Measurements from ENCODE around the gene AGTRAP. TPM values are rescaled to one million over a fixed set of nuclear protein-coding genes. Genes with fewer than 3 reads are reported as not detected.

Gene AGTRAP
- total and polyA plus RNA-seq, 4 donors = 37.0 to 266 (median 83.3) TPM

DNA sequence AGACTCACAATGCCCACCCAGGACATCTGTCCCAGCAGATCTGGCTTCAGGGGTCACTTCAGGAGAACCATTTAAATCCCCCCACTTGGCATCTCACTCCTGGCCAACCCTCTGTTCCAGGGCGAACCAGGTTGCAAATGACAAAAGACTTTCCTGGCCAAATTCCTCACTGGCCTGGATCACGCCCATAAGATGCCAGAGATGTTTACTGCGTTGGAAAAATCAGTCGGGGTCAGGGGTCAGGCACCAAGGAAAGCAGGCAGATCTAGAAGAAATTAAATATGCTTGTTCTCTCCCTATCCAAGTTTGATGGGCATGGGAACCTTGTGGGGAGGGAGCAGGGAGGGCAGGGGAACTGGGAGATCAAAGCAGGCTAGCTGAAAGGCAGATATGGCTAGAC, 14.6 kb upstream of the AGTRAP start:
- DNase-seq = no peak
- no peaks in the 10 kb centered on the region for H3K36me3 ChIP-seq (ENCODE audit: control insufficient read depth in 4 of 4, insufficient read depth in 4 of 4, low read length in 4 of 4)
- peaks cover 0 to 2% (median 0%) of the 10 kb centered on the region in 4 donors for H3K9me3 ChIP-seq (ENCODE audit: control insufficient read depth in 4 of 4, insufficient read depth in 3 of 4, low read length in 3 of 4)
- H3K27ac ChIP-seq (ENCODE audit: low read depth in 1 of 2, low read length in 1 of 2) = no peak overlapping the region
- no peak for ATAC-seq (ENCODE audit: insufficient read depth, low FRiP score)
- no peak overlapping the region for H3K9ac ChIP-seq (ENCODE audit: insufficient read depth in 1 of 2, low read length in 2 of 2)
- no peaks in the 10 kb centered on the region for H3K27me3 ChIP-seq (ENCODE audit: control insufficient read depth in 3 of 3, insufficient read depth in 3 of 3, low read length in 2 of 3)
- 70 to 86% methylated on average over 4 of the region's 4 CpGs for WGBS, 2 donors
- no peak for TF ChIP-seq CTCF (IDR thresholded peaks at IDR 0.05; ENCODE audit: control extremely low read depth, extremely low read depth)
- no peak overlapping the region for H3K4me3 ChIP-seq
- peaks cover 0 to 7% (median 4%) of the 10 kb centered on the region in 5 donors for H3K4me1 ChIP-seq (ENCODE audit: control insufficient read depth in 5 of 5, insufficient read depth in 5 of 5, low read length in 5 of 5)

- peak in 2 of 3 donors; percentile 76 to 89 for DNase-seq
- 53 to 77% methylated on average over 2 of the region's 2 CpGs for WGBS, 2 donors
- H3K4me3 ChIP-seq = no peak overlapping the region
- H3K9ac ChIP-seq (ENCODE audit: insufficient read depth in 1 of 2, low read length in 2 of 2) = peak overlapping the region in 1 of 2 donors; percentile 75
- H3K36me3 ChIP-seq (ENCODE audit: control insufficient read depth in 4 of 4, insufficient read depth in 4 of 4, low read length in 4 of 4) = no peaks in the 10 kb centered on the region
- no peaks in the 10 kb centered on the region for H3K27me3 ChIP-seq (ENCODE audit: control insufficient read depth in 3 of 3, insufficient read depth in 3 of 3, low read length in 2 of 3)
- peaks cover 0 to 7% (median 4%) of the 10 kb centered on the region in 5 donors for H3K4me1 ChIP-seq (ENCODE audit: control insufficient read depth in 5 of 5, insufficient read depth in 5 of 5, low read length in 5 of 5)
- no peak overlapping the region for H3K27ac ChIP-seq (ENCODE audit: low read depth in 1 of 2, low read length in 1 of 2)
- H3K9me3 ChIP-seq (ENCODE audit: control insufficient read depth in 4 of 4, insufficient read depth in 3 of 4, low read length in 3 of 4) = peaks cover 0 to 2% (median 0%) of the 10 kb centered on the region in 4 donors
- no peak for TF ChIP-seq CTCF (IDR thresholded peaks at IDR 0.05; ENCODE audit: control extremely low read depth, extremely low read depth)
- no peak for ATAC-seq (ENCODE audit: insufficient read depth, low FRiP score)
These were observed 13.4 kb upstream of the AGTRAP start for GRCh38 chr1:11722538-11722937.

DNA sequence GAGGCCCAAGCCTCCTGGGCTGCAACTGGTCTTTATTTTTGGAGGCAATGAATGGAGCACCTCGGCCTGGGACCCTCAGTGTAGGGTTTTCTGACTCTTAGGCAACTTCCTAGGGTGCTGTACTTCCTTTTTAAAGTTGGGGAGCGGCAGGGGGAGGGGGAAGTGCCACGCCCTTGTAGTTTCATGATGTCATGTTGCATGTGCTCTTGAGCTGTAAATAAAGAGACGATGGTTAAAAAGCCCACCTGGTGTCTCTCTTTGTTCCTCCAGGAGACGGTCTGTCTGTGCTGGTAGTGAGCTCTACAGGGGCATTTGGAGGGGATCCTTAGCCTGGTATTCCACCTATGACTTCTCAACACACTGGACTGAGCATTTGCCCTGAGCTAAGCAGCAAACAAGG, 10.3 kb upstream of the AGTRAP start:
- Histone ChIP-seq H3K27me3 (ENCODE audit: control insufficient read depth in 3 of 3, insufficient read depth in 3 of 3, low read length in 2 of 3) (no peaks in the 10 kb centered on the region), H3K9me3 (ENCODE audit: control insufficient read depth in 4 of 4, insufficient read depth in 3 of 4, low read length in 3 of 4) (peaks cover 0 to 2% (median 0%) of the 10 kb centered on the region in 4 donors), H3K4me3 (no peak overlapping the region), H3K9ac (ENCODE audit: insufficient read depth in 1 of 2, low read length in 2 of 2) (no peak overlapping the region), H3K36me3 (ENCODE audit: control insufficient read depth in 4 of 4, insufficient read depth in 4 of 4, low read length in 4 of 4) (no peaks in the 10 kb centered on the region), H3K4me1 (ENCODE audit: control insufficient read depth in 5 of 5, insufficient read depth in 5 of 5, low read length in 5 of 5) (peaks cover 0 to 20% (median 20%) of the 10 kb centered on the region in 5 donors), H3K27ac (ENCODE audit: low read depth in 1 of 2, low read length in 1 of 2) (no peak overlapping the region)
- DNase-seq (no peak), ATAC-seq (ENCODE audit: insufficient read depth, low FRiP score) (no peak)
- TF ChIP-seq CTCF (IDR thresholded peaks at IDR 0.05; ENCODE audit: control extremely low read depth, extremely low read depth) = no peak
- WGBS, 2 donors = 19 to 54% methylated on average over 5 of the region's 5 CpGs

- peaks cover 0 to 30% (median 24%) of the 10 kb centered on the region in 5 donors for H3K4me1 ChIP-seq (ENCODE audit: control insufficient read depth in 5 of 5, insufficient read depth in 5 of 5, low read length in 5 of 5)
- TF ChIP-seq CTCF (IDR thresholded peaks at IDR 0.05; ENCODE audit: control extremely low read depth, extremely low read depth) = no peak
These were observed 8.8 kb upstream of the AGTRAP start for GRCh38 chr1:11727119-11727518.

More at GRCh38 chr1:11727119-11727518, 8.8 kb upstream of the AGTRAP start:
- H3K27me3 ChIP-seq (ENCODE audit: control insufficient read depth in 3 of 3, insufficient read depth in 3 of 3, low read length in 2 of 3) = no peaks in the 10 kb centered on the region
- 97 to 99% methylated on average over 4 of the region's 4 CpGs for WGBS, 2 donors
- no peaks in the 10 kb centered on the region for H3K36me3 ChIP-seq (ENCODE audit: control insufficient read depth in 4 of 4, insufficient read depth in 4 of 4, low read length in 4 of 4)
- ATAC-seq (ENCODE audit: insufficient read depth, low FRiP score) (no peak), DNase-seq (no peak)
- no peak overlapping the region for H3K27ac ChIP-seq (ENCODE audit: low read depth in 1 of 2, low read length in 1 of 2)
- H3K9me3 ChIP-seq (ENCODE audit: control insufficient read depth in 4 of 4, insufficient read depth in 3 of 4, low read length in 3 of 4) = no peaks in the 10 kb centered on the region
- H3K9ac ChIP-seq (ENCODE audit: insufficient read depth in 1 of 2, low read length in 2 of 2) = no peak overlapping the region
- H3K4me3 ChIP-seq = no peak overlapping the region

Data from lung (tissue), 12 donors.